SK-N-SH (cell line): ENCODE results near the gene HYAL1. TPM values are rescaled to one million over a fixed set of nuclear protein-coding genes. Genes with fewer than 3 reads are reported as not detected.

Source experiments
- CTCF ChIA-PET: fragments of 300-600, 350-600 bp; formaldehyde crosslinking; extraction: SDS; loops from one replicate; lab custom pipeline; 2021; lab: Yijun Ruan, JAX
- POLR2A ChIA-PET: fragments of 350-600 bp; sonication (Branson Sonifier 250); formaldehyde crosslinking; extraction: SDS; loops from one replicate; lab custom pipeline; 2020; ENCODE audit warnings: antibody characterized with exemption, inconsistent platforms; lab: Yijun Ruan, JAX
- DNase-seq: peaks from one replicate; pipeline ENCODE4 v3.0.0; 2012
- H2AFZ ChIP-seq: fragments of 200-600 bp; sonication (generic); 2 replicates; pipeline ENCODE4 v1.8.1; 2016; ENCODE audit warnings: antibody characterized with exemption, mild to moderate bottlenecking, low read depth
- H3F3A ChIP-seq: fragments of 200-600 bp; sonication (generic); replicated peaks from 2 replicates; pipeline ENCODE3; 2016; ENCODE audit warnings: antibody characterized with exemption, mild to moderate bottlenecking; ENCODE audit not compliant: insufficient read depth
- H3K27ac ChIP-seq, 2 experiments: fragments of 200-500 bp in 1 of 2; fragments of 200-600 bp in 1 of 2; sonication (Bioruptor generic) in 1 of 2; sonication (generic), shearing (Covaris generic) in 1 of 2; 2 replicates each; pipeline versions ENCODE4 v1.5.1 to v1.6.1; 2014 to 2016; ENCODE audit warnings: low read depth in 2 of 2, inconsistent platforms in 1 of 2, low read length in 1 of 2, mild to moderate bottlenecking in 1 of 2, mixed read lengths in 1 of 2
- H3K27me3 ChIP-seq: fragments of 200-600 bp; sonication (generic), shearing (Covaris generic); 2 replicates; pipeline ENCODE4 v1.6.1; 2016; ENCODE audit warnings: mixed run types; ENCODE audit not compliant: insufficient read depth
- H3K36me3 ChIP-seq, 2 experiments: fragments of 200-500 bp in 1 of 2; fragments of 200-600 bp in 1 of 2; sonication (Bioruptor generic) in 1 of 2; sonication (generic) in 1 of 2; replicated peaks in 1 of 2; 2 replicates each; pipeline versions ENCODE3 to v1.5.1; 2014 to 2016; ENCODE audit warnings: low read length in 1 of 2, mild to moderate bottlenecking in 1 of 2; ENCODE audit not compliant: insufficient read depth in 2 of 2, control insufficient read depth in 1 of 2
- H3K4me1 ChIP-seq, 2 experiments: fragments of 200-500 bp in 1 of 2; fragments of 200-600 bp in 1 of 2; sonication (Bioruptor generic) in 1 of 2; sonication (generic), shearing (Covaris generic) in 1 of 2; 2 replicates each; pipeline versions ENCODE4 v1.5.1 to v1.6.1; 2014 to 2016; ENCODE audit warnings: low read depth in 1 of 2, low read length in 1 of 2, mixed run types in 1 of 2; ENCODE audit not compliant: insufficient read depth in 2 of 2, control insufficient read depth in 1 of 2
- H3K4me2 ChIP-seq: fragments of 200-600 bp; sonication (generic), shearing (Covaris generic); 2 replicates; pipeline ENCODE4 v1.6.1; 2017; ENCODE audit warnings: mixed run types
- H3K4me3 ChIP-seq, 2 experiments: fragments of 200-500 bp in 1 of 2; fragments of 200-600 bp in 1 of 2; sonication (Bioruptor generic) in 1 of 2; sonication (generic), shearing (Covaris generic) in 1 of 2; 2 replicates each; pipeline versions ENCODE4 v1.5.1 to v1.8.1; 2014 to 2016; ENCODE audit warnings: low read depth in 2 of 2, inconsistent platforms in 1 of 2, low read length in 1 of 2, mild to moderate bottlenecking in 1 of 2, mixed read lengths in 1 of 2, moderate library complexity in 1 of 2
- H3K79me2 ChIP-seq: fragments of 200-600 bp; sonication (generic); 2 replicates; pipeline ENCODE4 v1.8.1; 2017; ENCODE audit warnings: mild to moderate bottlenecking; ENCODE audit not compliant: insufficient read depth
- H3K9ac ChIP-seq: fragments of 200-600 bp; sonication (generic); 2 replicates; pipeline ENCODE4 v1.6.1; 2017; ENCODE audit warnings: mixed run types
- H3K9me2 ChIP-seq: fragments of 200-600 bp; sonication (generic); 2 replicates; pipeline ENCODE4 v1.6.1; 2017; ENCODE audit warnings: mixed run types
- H3K9me3 ChIP-seq: fragments of 200-600 bp; sonication (generic); 2 replicates; pipeline ENCODE4 v1.6.1; 2017; ENCODE audit warnings: mixed run types, mild to moderate bottlenecking, moderate library complexity
- H4K20me1 ChIP-seq: fragments of 200-600 bp; sonication (generic); 2 replicates; pipeline ENCODE4 v1.6.1; 2017; ENCODE audit warnings: mild to moderate bottlenecking, mixed run types; ENCODE audit not compliant: insufficient read depth
- CTCF ChIP-seq: fragments of 200-600 bp; sonication (generic); IDR thresholded peaks from 2 replicates; pipeline ENCODE4 v1.6.1; 2017; ENCODE audit warnings: antibody characterized with exemption, mild to moderate bottlenecking, moderate library complexity
- EZH2phosphoT487 ChIP-seq: fragments of 200-600 bp; sonication (generic); IDR thresholded peaks from 2 replicates; pipeline ENCODE4 v1.6.1; 2017; ENCODE audit warnings: low read depth, mixed run types, mild to moderate bottlenecking, antibody characterized with exemption, moderate library complexity, borderline replicate concordance
- FOSL2 ChIP-seq: IDR thresholded peaks from 2 replicates; pipeline ENCODE4 v1.4.0; 2012; ENCODE audit warnings: low read depth, mild to moderate bottlenecking, moderate library complexity, borderline replicate concordance
- FOXM1 ChIP-seq: IDR thresholded peaks from 2 replicates; pipeline ENCODE4 v1.4.0; 2012; ENCODE audit warnings: low read depth, mild to moderate bottlenecking
- GATA2 ChIP-seq: sonication (generic); formaldehyde crosslinking; IDR thresholded peaks from 2 replicates; pipeline ENCODE4 v1.5.0; 2020; ENCODE audit warnings: mild to moderate bottlenecking, missing genetic modification reagents
- MXI1 ChIP-seq: IDR thresholded peaks from 2 replicates; pipeline ENCODE4 v1.6.1; 2012; ENCODE audit warnings: mild to moderate bottlenecking, low read depth, low read length, improper control_type of control experiment
- NFIC ChIP-seq: IDR thresholded peaks from 2 replicates; pipeline ENCODE4 v1.4.0; 2012; ENCODE audit warnings: borderline replicate concordance
- PBX3 ChIP-seq: IDR thresholded peaks from 2 replicates; pipeline ENCODE4; 2012
- POLR2AphosphoS5 ChIP-seq: IDR thresholded peaks from 2 replicates; pipeline ENCODE4 v1.6.1; 2012; ENCODE audit warnings: low read depth, low read length
- RAD21 ChIP-seq: IDR thresholded peaks from 2 replicates; pipeline ENCODE4 v1.6.1; 2012; ENCODE audit warnings: mild to moderate bottlenecking, low read length
- RCOR1 ChIP-seq: fragments of 150-350 bp; IDR thresholded peaks from 2 replicates; pipeline ENCODE4 v1.6.1; 2017; ENCODE audit warnings: antibody characterized with exemption, low read length
- RXRA ChIP-seq: IDR thresholded peaks from 2 replicates; pipeline ENCODE4 v1.4.0; 2012; ENCODE audit warnings: low read depth, mild to moderate bottlenecking, borderline replicate concordance
- SIN3A ChIP-seq: IDR thresholded peaks from 2 replicates; pipeline ENCODE4 v1.6.1; 2012; ENCODE audit warnings: low read depth, mild to moderate bottlenecking, low read length, moderate library complexity, borderline replicate concordance
- TAF1 ChIP-seq: IDR thresholded peaks from 2 replicates; pipeline ENCODE4 v1.6.1; 2012; ENCODE audit warnings: low read depth, mild to moderate bottlenecking, low read length, moderate library complexity, borderline replicate concordance
- TCF12 ChIP-seq: IDR thresholded peaks from 2 replicates; pipeline ENCODE4 v1.4.0; 2012
- WGBS: methylation state at CpG from one replicate; pipeline ENCODE4 v1.1.6; 2017; ENCODE audit warnings: low lambda C conversion rate; 5-methylcytosine and 5-hydroxymethylcytosine counted together
- polyA plus RNA-seq, 3 experiments: library from polyadenylated mRNA; depleted of rRNA; stranded (reverse); fragments of >200 nt; gene quantifications; 2 replicates each; pipeline ENCODE4 v1.2.3, GENCODE V29; 2012
- TF ChIP-seq, protein P1 (sequence below): IDR thresholded peaks from 2 replicates; pipeline ENCODE4 v1.4.0; 2012; ENCODE audit warnings: low read depth, borderline replicate concordance
- TF ChIP-seq, protein P2 (sequence below): IDR thresholded peaks from 2 replicates; pipeline ENCODE4 v1.4.0; 2012; ENCODE audit warnings: low read depth, borderline replicate concordance

Gene HYAL1
- polyA plus RNA-seq, 1 of the 3 experiments (the other 2 are of a cell fraction): 0.30 TPM

DNA sequence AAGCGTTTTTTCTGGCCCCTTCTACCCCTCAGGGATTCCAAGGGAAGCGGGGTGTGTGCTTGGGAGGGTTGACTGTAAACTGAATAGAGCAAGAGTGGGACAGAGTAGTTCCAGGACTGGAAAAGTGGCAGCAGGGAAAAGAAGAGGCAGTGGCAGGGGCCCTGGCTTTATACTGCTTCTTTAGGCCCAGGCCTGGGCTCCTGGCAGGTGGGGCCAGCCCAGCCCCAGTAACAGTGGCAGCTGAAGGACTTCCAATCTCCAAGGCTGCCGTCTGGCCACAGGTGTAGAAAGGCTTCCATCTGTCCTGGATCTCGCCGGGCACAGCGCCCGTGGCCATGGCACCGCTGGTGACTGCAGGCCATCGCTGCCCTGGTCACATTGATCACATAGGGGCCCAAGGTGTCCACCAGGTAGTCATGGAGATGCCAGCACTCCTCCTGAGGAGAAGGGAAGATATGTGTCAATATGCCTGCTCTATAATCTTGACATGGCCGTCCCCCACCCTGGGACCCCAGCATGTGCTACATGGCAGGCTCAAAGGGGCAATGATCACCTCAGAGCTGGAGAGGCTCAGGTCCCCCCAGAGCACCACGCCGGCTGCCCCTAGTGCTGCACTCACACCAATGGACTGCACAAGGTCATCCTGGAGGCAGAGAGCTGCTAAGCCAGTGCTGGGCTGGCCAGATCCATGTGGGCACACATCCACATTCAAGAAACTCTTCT lies 10.1 kb downstream of the HYAL1 start:
- CTCF ChIA-PET: interaction anchor here (0.9 to 2.2 kb wide), 7 partner anchors 19 to 99 kb away, joined by 3 to 7 read pairs (median 5); partner anchors contain the start of gene HYAL2
- TF ChIP-seq EZH2phosphoT487: no peak
- no peak for TF ChIP-seq POLR2AphosphoS5
- peaks cover 22% of the 10 kb centered on the region for H3K79me2 ChIP-seq
- H3K9me3 ChIP-seq: no peaks in the 10 kb centered on the region
- H3K9me2 ChIP-seq: no peaks in the 10 kb centered on the region
- peaks cover 6 to 20% of the 10 kb centered on the region in 2 experiments; a peak in 2 of 4 replicates for H3K4me1 ChIP-seq
- peak overlapping the region; percentile 39 to 69; a peak in 3 of 4 replicates for H3K27ac ChIP-seq
- 83% methylated on average over 12 of the region's 12 CpGs for WGBS
- POLR2A ChIA-PET: interaction anchor here (2.0 kb wide), 1 partner anchor 31 kb away, joined by 6 read pairs; no protein-coding TSS in a partner anchor
- DNase-seq: no peak
- H3K36me3 ChIP-seq: peaks cover 3 to 25% of the 10 kb centered on the region in 2 experiments
- no peaks in the 10 kb centered on the region for H3K27me3 ChIP-seq
- H2AFZ ChIP-seq: peak overlapping the region; percentile 63; the same call in 1 of the 2 replicates
- peak overlapping the region; percentile 83 for H3K4me2 ChIP-seq
- H4K20me1 ChIP-seq: no peaks in the 10 kb centered on the region
- no peaks in the 10 kb centered on the region for H3F3A ChIP-seq
- peak overlapping the region; percentile 44; the same call in 1 of the 2 replicates for H3K9ac ChIP-seq
- H3K4me3 ChIP-seq: peak overlapping the region; percentile 45 to 96; a peak in 3 of 4 replicates

GRCh38 chr3:50292159-50293078 lies 11.0 kb downstream of the HYAL1 start, which contains the start of gene IFRD2:
Gene IFRD2, minus strand, starts transcription at chr3:50292429. Its CDS starts 155 bp downstream, at chr3:50292274.
- Histone ChIP-seq H3K27me3 (no peaks in the 10 kb centered on the region), H2AFZ (peak within 1 kb of the TSS; percentile 76; the same call in 1 of the 2 replicates), H3K9me2 (no peaks in the 10 kb centered on the region), H3K9me3 (no peaks in the 10 kb centered on the region), H3K36me3 (peaks cover 3 to 33% of the 10 kb centered on the region in 2 experiments), H3K79me2 (peaks cover 20% of the 10 kb centered on the region), H3F3A (no peaks in the 10 kb centered on the region), H3K9ac (peak within 1 kb of the TSS; percentile 90), H3K4me3 (peak within 1 kb of the TSS; percentile 84 to 96), H4K20me1 (no peaks in the 10 kb centered on the region), H3K27ac (peak within 1 kb of the TSS; percentile 69), H3K4me1 (peaks cover 3 to 16% of the 10 kb centered on the region in 2 experiments; a peak in 2 of 4 replicates), H3K4me2 (peak within 1 kb of the TSS; percentile 100)
- POLR2A ChIA-PET: interaction anchor here (0.6 to 2.0 kb wide), 4 partner anchors 29 to 1210 kb away, joined by 3 to 6 read pairs (median 3); no protein-coding TSS in a partner anchor
- DNase-seq: peak; percentile 95
- WGBS: 2% methylated on average over 27 of the region's 67 CpGs
- CTCF ChIA-PET: interaction anchor here (0.9 to 2.2 kb wide), 10 partner anchors 18 to 98 kb away, joined by 3 to 7 read pairs (median 5); partner anchors contain the start of gene HYAL2
- TF ChIP-seq RXRA (no peak), RAD21 (no peak), GATA2 (CRISPR knock-in tag) (no peak), MXI1 (peak; percentile 72), TAF1 (peak; percentile 63; the same call in 1 of the 2 replicates), CTCF (no peak), FOXM1 (no peak), POLR2AphosphoS5 (peak; percentile 86), EZH2phosphoT487 (no peak), PBX3 (0 out of 2 replicates have a peak, but pooled peaks have one; percentile 13), NFIC (peak; percentile 40; the same call in 1 of the 2 replicates), RCOR1 (peak; percentile 30), SIN3A (peak; percentile 85; the same call in 1 of the 2 replicates), FOSL2 (no peak), TCF12 (peak; percentile 16; the same call in 1 of the 2 replicates)
- TF ChIP-seq, protein P1, sequence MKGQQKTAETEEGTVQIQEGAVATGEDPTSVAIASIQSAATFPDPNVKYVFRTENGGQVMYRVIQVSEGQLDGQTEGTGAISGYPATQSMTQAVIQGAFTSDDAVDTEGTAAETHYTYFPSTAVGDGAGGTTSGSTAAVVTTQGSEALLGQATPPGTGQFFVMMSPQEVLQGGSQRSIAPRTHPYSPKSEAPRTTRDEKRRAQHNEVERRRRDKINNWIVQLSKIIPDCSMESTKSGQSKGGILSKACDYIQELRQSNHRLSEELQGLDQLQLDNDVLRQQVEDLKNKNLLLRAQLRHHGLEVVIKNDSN: no peak
- TF ChIP-seq, protein P2, sequence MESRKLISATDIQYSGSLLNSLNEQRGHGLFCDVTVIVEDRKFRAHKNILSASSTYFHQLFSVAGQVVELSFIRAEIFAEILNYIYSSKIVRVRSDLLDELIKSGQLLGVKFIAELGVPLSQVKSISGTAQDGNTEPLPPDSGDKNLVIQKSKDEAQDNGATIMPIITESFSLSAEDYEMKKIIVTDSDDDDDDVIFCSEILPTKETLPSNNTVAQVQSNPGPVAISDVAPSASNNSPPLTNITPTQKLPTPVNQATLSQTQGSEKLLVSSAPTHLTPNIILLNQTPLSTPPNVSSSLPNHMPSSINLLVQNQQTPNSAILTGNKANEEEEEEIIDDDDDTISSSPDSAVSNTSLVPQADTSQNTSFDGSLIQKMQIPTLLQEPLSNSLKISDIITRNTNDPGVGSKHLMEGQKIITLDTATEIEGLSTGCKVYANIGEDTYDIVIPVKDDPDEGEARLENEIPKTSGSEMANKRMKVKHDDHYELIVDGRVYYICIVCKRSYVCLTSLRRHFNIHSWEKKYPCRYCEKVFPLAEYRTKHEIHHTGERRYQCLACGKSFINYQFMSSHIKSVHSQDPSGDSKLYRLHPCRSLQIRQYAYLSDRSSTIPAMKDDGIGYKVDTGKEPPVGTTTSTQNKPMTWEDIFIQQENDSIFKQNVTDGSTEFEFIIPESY: peak; percentile 90
